HT1080 (cell line): ENCODE measurements around the gene REN. TPM values are rescaled to one million over a fixed set of nuclear protein-coding genes. Genes with fewer than 3 reads are reported as not detected.

Experiments
- DNase-seq: peaks from one replicate; pipeline ENCODE4 v3.0.0-alpha.2; 2015; ENCODE audit warnings: low read depth
- total RNA-seq: library from RNA; depleted of rRNA; stranded (reverse); fragments of >200 nt; shearing (Covaris generic); gene quantifications from 2 replicates; pipeline ENCODE4 v1.2.3, GENCODE V29; 2014

Gene REN
- total RNA-seq, 1 experiment from 2014 or later, result not detected

DNA sequence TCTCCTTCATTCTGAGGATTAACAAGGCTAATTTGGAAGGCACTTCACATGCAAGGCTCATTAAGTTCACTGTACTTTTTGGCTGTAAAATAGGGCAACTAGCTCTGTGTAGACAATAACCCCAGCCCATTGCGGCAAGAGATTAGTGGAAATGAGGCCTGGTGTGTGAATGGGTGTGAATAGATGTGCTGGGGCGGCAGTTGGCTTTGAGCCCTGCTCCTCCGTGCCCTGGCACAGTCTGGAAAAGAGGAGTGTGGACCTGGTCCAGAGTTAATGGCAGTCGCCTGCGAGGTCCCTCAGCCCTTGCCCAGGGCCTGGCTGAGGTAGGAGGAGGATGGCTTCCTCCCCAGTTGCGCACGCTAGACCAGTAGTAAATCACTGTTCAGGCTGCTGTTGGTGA is 25.3 kb upstream of the REN start:
- DNase-seq, result no peak

DNA sequence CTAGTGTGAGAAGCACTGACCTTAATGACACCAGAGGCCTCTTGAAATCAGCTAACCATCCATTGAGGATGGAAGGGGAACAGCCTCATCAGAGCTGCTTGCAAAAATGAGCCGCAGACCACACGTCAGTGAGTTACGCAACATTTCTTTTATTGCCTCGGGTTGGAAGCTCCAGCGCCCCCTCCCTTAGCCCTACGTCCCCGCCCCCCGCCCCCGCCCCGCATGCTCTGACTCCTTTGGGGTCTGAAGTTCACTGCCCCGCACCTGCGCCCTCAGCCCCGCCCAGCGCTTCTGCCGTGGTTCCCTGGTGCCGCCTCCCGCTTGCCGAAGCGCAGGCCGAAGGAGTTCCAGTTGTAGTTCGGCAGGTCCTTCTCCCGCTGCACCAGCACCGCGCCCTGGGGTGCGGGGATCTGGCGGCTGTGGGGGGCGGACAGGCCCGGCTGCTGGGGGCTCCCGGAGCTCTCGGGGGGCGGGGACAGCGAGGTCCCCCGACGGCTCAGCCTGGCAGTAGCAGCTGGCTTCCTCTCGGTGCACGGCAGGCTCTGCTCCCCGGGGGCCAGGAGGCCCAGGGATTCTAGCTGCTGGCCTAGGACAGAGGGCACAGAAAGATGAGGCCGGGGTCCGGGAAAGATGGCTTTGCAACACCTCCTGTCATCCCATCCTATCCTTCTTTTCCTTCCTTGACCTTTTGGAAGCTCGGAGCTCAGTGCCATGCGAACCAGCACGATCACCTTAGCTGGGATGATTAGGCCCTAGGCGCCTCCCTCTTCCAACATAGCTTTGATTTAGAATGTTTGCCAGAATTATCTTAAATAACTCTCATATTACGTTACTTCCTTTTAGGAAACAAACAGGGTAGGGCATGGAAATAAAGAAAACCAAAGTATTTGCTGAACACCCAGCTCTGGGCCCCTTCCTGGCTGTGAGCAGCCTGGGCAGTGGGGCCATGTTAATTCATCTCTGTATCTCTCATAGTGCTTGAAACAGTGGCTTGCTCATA is 24.4 kb upstream of the REN start:
- no peak for DNase-seq

DNA sequence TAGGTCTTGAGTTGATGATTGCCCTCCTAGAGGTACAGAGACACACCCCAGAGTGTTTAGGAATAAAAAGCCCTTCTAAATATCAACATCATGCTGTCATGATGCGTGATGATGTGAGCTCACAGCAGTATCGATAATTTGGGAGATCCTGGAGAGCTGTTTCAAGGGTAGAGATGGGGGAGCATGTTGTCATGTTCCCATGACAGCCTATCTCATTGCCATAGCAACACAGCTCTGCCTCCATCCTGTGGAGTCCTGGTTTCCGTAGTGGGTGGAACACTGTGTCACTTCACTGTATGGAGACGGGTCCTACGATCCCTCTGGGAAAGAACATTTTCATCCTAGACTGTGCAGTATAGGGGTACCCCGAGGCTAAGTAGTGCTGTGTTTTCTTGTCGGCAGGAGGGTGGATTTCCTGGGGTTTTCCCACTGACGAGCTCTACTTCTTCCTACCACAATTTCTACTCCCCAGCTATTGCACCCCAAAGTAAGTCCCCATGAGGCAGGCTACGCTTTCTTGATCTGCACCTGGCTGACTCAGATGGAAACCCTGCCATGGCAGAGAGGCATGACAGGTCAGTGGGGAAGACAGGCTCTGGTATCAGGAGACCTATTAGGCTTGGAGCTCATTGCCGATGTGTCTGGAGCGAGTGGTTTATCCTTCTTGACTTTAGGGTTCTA is 23.0 kb upstream of the REN start:
- no peak for DNase-seq

DNA sequence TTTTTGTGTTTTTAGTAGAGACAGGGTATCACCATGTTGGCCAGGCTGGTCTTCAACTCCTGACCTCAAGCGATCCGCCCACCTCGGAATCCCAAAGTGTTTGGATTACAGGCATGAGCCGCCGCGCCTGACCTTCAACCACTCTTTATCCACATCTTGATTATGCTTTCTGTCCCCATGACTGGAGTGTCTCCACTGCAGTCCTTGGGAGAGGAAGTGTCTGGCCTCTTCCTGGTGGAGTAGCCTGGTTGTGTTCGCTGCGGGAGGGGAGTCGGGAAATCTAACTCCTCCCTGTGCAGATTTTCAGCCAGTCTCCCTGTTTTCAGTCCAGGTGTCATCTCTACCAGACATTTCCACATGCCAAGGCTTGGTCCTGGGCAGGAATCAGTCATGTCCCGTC is 20.5 kb upstream of the REN start:
- DNase-seq, result no peak

DNA sequence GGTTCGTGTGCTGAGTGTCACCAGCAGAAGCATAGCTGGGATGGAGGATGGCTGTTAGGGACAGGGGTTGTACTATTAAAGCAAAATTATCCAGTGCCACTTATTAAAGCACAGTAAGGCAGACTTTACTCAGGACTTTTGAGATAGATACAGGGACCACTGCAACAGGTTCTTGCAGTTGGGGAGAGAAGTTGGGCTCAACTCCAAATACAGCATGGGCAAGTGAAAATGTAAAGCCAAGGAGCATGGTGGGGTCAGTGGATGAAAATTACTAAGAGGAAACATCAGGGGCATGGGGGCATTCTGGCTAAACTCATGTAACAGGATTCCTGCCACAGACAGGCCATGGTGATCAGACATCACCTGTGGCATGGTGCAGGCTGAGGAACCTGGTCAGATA is 15.0 kb upstream of the REN start:
- no peak for DNase-seq

DNA sequence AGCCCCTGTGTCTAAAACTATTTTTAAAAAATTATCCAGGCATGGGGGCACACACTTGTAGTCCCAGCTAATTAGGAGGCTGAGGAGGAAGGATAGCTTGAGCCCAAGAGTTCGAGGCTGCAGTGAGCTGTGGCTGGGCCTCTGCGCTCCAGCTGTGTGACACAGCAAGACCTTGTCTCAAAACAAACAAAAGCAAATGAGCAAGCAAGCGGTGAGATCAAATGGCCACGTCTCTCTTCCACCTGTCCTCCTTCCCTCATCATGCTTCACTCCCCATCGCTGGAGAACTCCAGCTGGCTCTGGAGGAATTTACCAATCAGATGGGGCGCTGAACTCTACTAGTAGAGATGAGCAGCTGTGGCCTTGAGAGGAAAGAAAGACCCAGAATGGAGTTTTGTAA is 14.0 kb upstream of the REN start:
- no peak for DNase-seq

DNA sequence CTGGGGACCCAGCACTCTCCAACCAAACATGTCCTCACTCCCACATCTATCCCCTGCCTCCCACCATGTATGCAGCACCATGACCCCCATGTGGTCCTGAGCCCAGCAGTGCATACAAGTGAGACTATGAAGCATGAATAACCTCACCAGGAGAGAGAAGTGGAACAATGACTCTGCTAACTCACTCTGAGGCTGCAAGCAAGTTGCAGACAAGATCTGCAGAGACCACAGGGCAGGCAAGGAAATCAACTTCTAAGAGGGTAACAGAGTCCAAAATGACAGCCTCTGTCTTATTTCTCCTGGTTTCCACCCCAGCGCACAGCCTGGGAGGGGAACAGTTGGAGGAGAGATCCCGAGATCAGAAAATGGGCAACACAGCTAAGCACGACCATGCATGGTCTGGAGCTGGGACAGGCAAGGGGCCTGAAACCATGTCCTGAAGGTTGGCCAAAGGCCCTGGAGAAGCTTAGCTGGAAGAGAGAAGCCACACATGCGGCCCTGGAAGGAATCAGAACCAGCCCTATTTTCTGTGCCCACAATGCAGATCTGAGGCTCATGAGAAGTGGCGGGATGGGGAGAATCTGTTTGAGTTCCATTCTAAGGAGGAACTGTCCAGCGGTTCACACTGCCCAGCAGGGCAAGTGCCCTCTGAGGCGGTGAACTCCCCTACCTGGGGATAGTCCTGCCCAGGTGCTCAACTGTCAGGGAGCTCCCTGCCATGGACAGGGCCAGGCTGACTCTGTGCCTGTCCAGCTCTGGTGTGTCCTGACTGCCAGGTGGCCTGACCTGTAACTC is 12.5 kb upstream of the REN start:
- no peak for DNase-seq

DNA sequence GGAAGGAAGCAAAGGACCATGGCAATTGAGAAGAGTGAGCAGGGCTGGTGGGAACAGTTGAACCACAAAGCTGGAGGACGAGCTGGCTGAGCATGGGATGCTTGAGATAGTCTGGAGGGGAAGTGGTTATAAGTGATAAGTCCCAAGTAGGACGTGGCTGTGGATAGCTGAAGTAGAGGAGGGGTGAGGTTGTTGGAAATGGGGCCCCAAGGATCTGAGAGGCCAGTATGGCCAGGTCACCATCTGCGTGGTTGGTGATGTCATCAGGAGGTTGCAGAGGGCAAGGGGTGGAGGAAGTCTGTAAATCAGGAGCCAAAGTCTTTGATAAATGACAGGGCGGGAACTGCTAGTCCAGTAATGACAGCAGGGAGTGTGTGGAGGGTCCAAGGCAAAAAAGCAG is 11.0 kb upstream of the REN start:
- no peak for DNase-seq

DNA sequence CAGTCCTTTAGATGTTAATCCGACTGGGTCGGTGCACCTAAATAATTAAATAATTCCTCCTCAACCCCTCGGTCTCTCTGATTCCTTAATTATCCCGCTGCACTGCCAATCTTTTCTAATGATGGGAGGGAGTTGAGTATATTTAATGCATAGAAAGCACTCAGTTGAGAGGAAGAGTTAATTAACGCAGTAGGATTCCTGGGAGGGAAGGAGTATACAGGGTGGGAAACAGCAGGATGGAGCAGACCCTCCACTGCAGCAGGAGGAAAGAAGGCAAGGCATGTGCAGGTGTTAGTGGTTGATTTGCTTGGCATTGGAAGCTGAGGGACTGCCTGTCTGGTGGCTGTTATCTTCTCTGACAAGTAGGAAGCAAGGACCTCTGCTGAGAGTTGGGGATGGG is 9.9 kb upstream of the REN start:
- no peak for DNase-seq

DNA sequence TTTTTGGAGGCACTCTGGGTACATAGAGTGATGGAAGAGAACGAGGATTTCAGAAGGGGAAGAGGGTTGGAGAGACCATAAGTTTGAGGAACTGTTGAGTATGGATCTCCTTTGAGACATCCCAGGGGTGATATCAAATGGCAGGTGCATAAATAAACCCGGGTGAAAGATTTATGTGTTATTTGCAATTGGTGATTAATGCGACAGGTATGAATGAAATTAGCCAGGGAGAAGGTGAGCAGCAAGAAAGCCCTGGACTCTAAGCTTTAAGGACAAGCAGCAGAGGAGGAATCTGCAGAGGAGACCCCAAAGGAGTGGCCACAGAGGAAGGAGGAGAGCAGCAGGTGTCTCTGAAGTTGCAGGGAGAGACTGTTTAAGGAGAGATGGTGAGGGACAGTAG is 8.8 kb upstream of the REN start:
- DNase-seq, result no peak

DNA sequence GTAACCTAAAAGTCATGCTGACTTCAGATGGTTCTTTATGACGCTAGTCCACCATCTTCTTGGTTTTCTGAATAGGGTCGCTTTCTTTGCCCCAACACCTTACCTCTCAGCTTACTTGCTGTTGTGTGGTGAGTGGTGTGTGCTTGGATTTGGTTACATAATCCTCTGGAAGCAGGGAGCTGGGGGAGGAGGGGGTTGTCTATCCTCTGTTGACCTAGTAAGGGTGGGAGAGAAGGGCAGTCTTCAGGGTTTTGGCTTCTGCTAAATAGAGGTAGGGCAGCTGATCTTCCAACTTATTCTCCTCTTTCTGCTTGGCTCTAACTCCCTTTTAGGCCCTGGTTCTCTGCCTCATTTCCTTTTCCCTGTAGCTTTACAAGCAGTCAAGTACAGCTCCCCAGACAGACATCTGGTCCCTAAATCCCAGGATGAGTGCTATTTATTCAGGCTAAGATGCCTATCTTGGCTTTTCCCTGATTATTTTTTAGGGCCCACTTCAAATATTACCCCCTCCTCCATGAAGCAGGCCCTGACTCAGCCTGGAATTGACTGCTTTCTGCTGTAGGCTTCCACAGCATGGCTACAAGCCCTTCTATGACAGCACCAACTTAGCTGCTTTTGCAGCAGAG is 6.4 kb upstream of the REN start:
- no peak for DNase-seq

DNA sequence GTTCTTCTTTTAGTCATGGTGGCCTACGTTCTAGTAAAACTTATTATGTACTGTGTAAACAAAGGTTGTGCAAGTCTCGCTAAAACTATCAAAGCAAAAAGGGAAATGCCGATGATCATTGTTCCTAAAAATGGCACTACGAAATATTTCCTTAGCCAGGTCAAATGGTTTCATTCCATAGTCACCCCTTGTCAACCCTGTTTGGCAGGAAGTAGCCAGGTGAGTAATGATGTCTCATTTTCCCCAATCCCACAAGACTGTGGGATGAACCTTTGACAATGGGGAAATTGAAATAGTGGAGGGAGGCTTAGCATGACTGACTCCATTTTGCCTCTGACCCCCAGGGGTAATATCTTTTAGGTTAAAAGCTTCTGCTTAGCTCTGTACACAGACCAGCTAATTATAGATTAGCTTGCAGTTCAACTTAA is 5.6 kb upstream of the REN start:
- peak; percentile 92 for DNase-seq

DNA sequence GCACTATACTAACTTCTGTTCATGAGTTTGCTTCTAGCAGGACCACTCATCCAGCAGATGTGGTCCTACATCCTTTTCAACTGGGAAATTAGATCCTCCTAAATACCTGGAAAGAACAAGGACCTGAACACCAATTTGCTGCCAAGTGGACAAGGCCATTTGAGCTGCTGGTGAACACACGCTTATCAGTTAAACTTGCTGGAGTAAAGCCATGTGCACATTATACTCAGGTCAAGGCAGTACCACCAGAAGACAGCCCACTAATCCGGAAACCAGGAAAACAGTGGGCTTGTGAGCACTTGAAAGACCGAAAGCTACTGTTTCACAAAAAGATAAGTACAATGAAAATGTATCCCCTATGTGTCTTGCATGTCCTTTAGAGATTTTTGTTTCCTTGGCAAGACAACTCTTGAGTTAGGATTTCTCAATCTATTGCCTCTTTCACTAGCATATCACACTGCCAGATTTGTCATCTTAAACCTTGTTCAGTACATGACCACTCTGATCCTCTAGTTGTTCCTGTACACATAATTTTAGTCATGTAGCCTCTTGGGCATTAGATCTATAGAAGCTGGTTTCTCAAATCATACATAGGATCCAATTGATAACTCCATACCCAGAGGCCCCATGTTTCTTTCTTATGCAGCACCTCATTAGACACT is 4.5 kb upstream of the REN start:
- no peak for DNase-seq

DNA sequence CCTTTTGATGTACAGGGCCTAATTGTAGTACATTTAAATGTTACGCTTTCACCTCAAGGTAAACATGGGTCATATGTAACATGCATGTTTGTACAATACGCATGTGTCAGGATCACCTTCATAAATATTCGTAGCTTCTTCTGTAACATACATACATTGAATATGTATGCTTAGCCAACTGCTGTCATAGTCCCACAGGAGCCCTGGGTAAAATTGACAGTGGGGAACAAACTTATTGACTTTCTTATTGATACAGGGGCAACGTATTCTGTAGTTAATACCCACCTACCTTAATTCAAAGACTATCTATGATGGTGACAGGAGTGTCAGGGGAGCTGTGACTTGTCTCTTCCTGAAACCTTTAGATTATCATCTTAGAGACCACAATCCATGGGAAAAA is 3.7 kb upstream of the REN start:
- DNase-seq, result no peak

DNA sequence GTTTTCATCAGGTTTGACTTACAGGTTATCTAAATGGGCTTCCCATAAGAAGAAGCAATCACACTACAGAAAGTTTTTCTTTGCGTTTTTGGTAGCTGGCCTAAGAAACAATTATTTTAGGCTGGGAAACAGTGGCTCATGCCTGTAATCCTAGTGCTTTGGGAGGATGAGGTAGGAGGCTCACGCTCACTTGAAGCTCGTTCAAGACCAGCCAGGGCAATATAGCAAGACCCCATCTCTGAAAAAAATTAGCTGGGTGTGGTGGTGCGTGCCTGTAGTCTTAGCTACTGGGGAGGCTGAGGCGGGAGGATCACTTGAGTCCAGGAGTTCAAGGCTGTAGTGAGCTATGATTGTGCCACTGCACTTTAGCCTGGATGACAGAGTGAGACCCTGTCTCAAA is 1.6 kb upstream of the REN start:
- no peak for DNase-seq

DNA sequence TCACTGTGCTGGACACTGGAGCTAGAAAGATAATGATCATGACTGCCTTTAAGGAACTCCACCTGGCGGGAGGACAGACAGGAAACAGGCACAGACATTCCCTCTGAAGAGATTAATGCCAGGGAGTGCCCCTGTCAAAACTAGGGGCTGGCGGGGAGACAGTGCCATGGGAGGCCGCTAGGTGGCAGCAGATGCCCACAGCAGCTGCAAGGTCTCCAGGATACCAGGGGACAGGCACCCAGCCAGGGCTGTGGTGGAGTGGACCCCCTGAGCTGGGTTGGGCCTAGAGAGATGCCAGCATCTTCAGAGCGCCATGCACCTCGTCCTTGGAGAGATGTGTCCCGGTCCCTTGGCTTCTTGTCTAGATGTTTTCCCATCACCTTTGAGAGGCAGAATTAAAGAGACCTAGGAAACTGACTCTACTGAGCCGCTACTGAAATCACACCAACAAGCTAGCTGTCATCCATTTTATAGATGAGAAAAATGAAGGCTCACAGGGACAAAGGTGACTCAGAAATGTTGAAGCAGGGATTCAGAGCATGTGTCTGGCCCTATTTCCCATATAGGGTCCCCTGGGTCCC is 3.6 kb downstream of the REN start:
- peak; percentile 78 for DNase-seq

DNA sequence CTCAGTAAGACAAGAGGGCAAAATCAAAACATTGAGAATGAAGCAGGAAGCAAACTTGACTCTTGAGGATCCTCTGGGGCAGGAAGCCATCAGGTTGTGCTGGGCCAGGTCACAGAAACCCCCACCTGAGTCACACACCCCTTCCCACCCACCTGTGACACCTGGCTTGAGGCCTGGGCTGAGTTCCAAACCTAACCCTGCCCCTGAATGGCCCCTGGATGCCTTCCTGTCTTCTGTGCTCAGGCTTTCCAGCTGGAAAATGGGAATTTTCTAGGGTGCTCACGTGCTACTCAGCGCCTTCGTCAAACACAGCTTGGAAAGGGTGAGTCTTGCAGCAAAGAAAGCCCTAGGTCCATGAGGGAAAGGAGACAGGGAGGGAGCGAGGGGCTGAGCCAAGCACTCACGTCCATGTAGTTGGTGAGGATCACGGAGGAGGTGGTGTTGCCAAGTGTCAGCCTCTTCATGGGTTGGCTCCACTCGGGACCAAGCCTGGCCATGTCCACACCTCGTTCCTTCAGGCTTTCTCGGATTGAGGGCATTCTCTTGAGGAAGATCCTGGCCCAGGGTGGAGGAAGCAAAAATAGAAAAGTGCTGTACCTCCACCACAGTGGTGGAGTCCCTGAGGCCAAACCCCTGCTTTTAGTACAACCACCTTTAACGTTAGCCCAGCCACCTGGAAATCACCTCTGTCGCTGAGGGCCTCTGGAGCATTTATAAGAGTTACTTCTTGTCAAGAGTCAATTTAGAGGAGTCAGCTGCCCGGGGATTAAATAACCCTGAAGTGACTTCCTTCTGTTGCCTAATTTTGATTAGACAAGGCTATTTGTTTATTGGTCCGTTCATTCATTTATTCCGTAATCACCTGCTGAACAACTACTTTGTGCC is 4.3 kb downstream of the REN start:
- DNase-seq, result no peak

DNA sequence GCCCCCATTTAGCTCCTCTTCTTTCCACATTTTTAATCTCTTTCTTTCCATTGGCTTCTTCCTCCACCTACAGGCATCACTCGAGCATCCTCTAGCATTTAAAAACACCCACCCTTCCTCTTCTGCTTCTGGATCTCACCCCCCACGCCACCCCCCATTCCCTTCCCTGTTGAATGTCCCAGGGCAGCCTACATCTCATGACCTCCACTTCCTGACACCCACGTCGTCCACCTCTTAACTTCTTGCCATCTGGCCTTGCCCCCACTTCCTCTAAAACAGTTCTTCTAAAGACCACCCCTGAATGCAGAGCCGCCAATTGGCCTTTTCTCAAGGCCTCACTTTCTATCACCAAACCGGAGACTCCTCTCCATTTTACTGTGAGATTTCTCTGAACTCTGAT is 8.2 kb downstream of the REN start:
- no peak for DNase-seq

DNA sequence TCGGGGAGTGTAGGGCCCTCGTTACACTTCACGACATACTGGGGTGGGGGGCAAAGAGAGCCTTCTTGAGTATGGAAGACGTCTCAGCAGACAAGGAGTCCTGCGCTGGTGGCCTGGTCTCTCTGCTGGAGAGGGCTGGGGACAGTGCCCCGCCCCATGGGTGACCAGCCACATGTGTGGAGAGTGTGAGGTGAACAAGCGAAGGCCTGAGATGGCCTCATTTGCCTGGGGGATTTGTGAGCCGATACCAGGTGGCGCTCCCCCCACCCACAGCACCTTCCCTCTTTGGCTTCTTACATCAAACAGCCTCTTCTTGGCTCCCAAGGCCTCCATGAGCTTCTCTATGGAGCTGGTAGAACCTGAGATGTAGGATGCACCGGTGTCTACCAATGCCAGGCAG is 10.3 kb downstream of the REN start:
- DNase-seq, result no peak
